Measurements from ENCODE around the gene RAP1GAP. TPM values are rescaled to one million over a fixed set of nuclear protein-coding genes. Genes with fewer than 3 reads are reported as not detected.

RAP1GAP gene
- total and polyA plus RNA-seq, 9 of the 15 experiments (the other 6 are each of a cell fraction or from before 2014, with no cell fraction given): 0.29 to 30.2 (median 19.2) TPM

- H3K27me3 ChIP-seq (ENCODE audit: control insufficient read depth in 2 of 2, insufficient read depth in 2 of 2, low read length in 2 of 2): no peaks in the 10 kb centered on the region
- in situ Hi-C loops (cut with MboI) (no loop called here), intact Hi-C loops (cut with micrococcal nuclease) (no loop called here)
- no peak overlapping the region for H3K27ac ChIP-seq (ENCODE audit: extremely low read depth, low read depth, low read length)
- FAIRE-seq: no peak
- ChIA-PET CTCF (ENCODE audit: low intra/inter-chr PET ratio) (no interaction called here), POLR2A (interaction anchor here (0.7 to 2.3 kb wide), 7 partner anchors 9 to 56 kb away, joined by 3 to 12 read pairs (median 5); no protein-coding TSS in a partner anchor)
- peaks cover 31% of the 10 kb centered on the region for H3K79me2 ChIP-seq (ENCODE audit: control insufficient read depth, insufficient read depth, low read length)
- H3K4me3 ChIP-seq: no peak overlapping the region
- H3K36me3 ChIP-seq (ENCODE audit: control insufficient read depth, insufficient read depth, low read length): peaks cover 48% of the 10 kb centered on the region
- peaks cover 4% of the 10 kb centered on the region for H3K9me1 ChIP-seq (ENCODE audit: control insufficient read depth, insufficient read depth, low read length)
- no peak overlapping the region; the same call in 1 of the 2 replicates for H3K4me2 ChIP-seq (ENCODE audit: insufficient read depth, low read length)
- TF ChIP-seq NEUROD1 (IDR thresholded peaks at IDR 0.05; ENCODE audit: borderline replicate concordance, low read depth, low read length, partially characterized antibody) (no peak), ZNF277 (CRISPR knock-in tag; IDR thresholded peaks at IDR 0.05; ENCODE audit: borderline replicate concordance) (no peak), LCOR (CRISPR knock-in tag; IDR thresholded peaks at IDR 0.05) (no peak), BDP1 (IDR thresholded peaks at IDR 0.05; ENCODE audit: insufficient read depth, insufficient read length) (no peak), KLF10 (CRISPR knock-in tag; IDR thresholded peaks at IDR 0.05) (no peak), GTF2F1 (IDR thresholded peaks at IDR 0.05; ENCODE audit: low read depth, low read length) (no peak), SPI1 (IDR thresholded peaks at IDR 0.05; ENCODE audit: borderline replicate concordance, low read depth, low read length) (no peak), RBFOX2 (IDR thresholded peaks at IDR 0.05; ENCODE audit: low read depth, low read length) (no peak), DMBX1 (CRISPR knock-in tag; IDR thresholded peaks at IDR 0.05; ENCODE audit: borderline replicate concordance) (no peak), BRD4 (IDR thresholded peaks at IDR 0.05) (no peak), FOSL1 (tag; conservative IDR thresholded peaks at IDR 0.05) (no peak), CUX1 (CRISPR knock-in tag; IDR thresholded peaks at IDR 0.05) (no peak)
- no peaks in the 10 kb centered on the region for H3K9me3 ChIP-seq (replicated peaks; ENCODE audit: control insufficient read depth, insufficient read depth, low read depth, low read length)
- 84% methylated on average over 11 of the region's 16 CpGs for WGBS (ENCODE audit: insufficient coverage, low coverage, missing lambda C conversion rate)
- ATAC-seq: no peak
- H4K20me1 ChIP-seq (replicated peaks; ENCODE audit: control insufficient read depth, insufficient read depth, low read length): no peaks in the 10 kb centered on the region
- no TSS peak for BruUV-seq (replicated peaks)
- H2AFZ ChIP-seq (ENCODE audit: low read depth, low read length): no peak overlapping the region
- DNase-seq (ENCODE audit: extremely low read depth in 1 of 4, low spot score in 3 of 4): no peak
- H3K4me1 ChIP-seq (replicated peaks in 1 of 2; ENCODE audit: control insufficient read depth in 2 of 2, insufficient read depth in 2 of 2, low read length in 2 of 2): peaks cover 38 to 71% of the 10 kb centered on the region in 2 experiments
- H3K9ac ChIP-seq (ENCODE audit: insufficient read depth in 1 of 2, low read depth in 2 of 2, low read length in 2 of 2): peak overlapping the region in 1 of 2 experiments; percentile 87; a peak in 2 of 4 replicates
Observed at GRCh38 chr1:21620496-21620895, 48.7 kb downstream of the RAP1GAP start.

Data from K562 (cell line).